Glutamatergic neuron (in vitro differentiated cells): ENCODE measurements around the gene PTDSS2. TPM values are rescaled to one million over a fixed set of nuclear protein-coding genes. Genes with fewer than 3 reads are reported as not detected.

Experiments used
- DNase-seq: peaks from one replicate; pipeline ENCODE4 v3.0.0; 2022
- H3K27ac Mint-ChIP-seq: one replicate; pipeline ENCODE4 v1.8.0; 2020; ENCODE audit warnings: mild to moderate bottlenecking, mixed read lengths, inconsistent platforms; ENCODE audit not compliant: unreplicated experiment
- H3K27me3 Mint-ChIP-seq: one replicate; pipeline ENCODE4 v1.8.0; 2020; ENCODE audit warnings: mild to moderate bottlenecking, moderate library complexity, mixed read lengths, inconsistent platforms; ENCODE audit not compliant: unreplicated experiment
- H3K36me3 Mint-ChIP-seq: one replicate; pipeline ENCODE4 v1.8.0; 2020; ENCODE audit warnings: mild to moderate bottlenecking, mixed read lengths, inconsistent platforms; ENCODE audit not compliant: unreplicated experiment
- H3K4me1 Mint-ChIP-seq: one replicate; pipeline ENCODE4 v1.8.0; 2020; ENCODE audit warnings: mild to moderate bottlenecking, low read depth, mixed read lengths, inconsistent platforms; ENCODE audit not compliant: unreplicated experiment
- H3K4me3 Mint-ChIP-seq: one replicate; pipeline ENCODE4 v1.8.0; 2020; ENCODE audit warnings: mild to moderate bottlenecking, mixed read lengths, inconsistent platforms; ENCODE audit not compliant: unreplicated experiment
- H3K9me3 Mint-ChIP-seq: one replicate; pipeline ENCODE4 v1.8.0; 2020; ENCODE audit warnings: mild to moderate bottlenecking, moderate library complexity, mixed read lengths, inconsistent platforms; ENCODE audit not compliant: unreplicated experiment
- total RNA-seq: library from RNA; stranded (reverse); fragmentation: NEBNext Ultra II Directional; extraction: Animal tissue kit (Norgen Biotek cat#: 25700); gene quantifications from one replicate; pipeline ENCODE4 v1.2.1, GENCODE V29; 2021; ENCODE audit not compliant: unreplicated experiment
- TF ChIP-seq, protein P1 (sequence below): fragments of 200-600 bp; sonication (generic); IDR thresholded peaks from one replicate; pipeline ENCODE4 v1.5.0; 2021; ENCODE audit not compliant: partially characterized antibody, unreplicated experiment

The PTDSS2 gene
- total RNA-seq, 1 donor from 2014 or later, result 123 TPM

DNA sequence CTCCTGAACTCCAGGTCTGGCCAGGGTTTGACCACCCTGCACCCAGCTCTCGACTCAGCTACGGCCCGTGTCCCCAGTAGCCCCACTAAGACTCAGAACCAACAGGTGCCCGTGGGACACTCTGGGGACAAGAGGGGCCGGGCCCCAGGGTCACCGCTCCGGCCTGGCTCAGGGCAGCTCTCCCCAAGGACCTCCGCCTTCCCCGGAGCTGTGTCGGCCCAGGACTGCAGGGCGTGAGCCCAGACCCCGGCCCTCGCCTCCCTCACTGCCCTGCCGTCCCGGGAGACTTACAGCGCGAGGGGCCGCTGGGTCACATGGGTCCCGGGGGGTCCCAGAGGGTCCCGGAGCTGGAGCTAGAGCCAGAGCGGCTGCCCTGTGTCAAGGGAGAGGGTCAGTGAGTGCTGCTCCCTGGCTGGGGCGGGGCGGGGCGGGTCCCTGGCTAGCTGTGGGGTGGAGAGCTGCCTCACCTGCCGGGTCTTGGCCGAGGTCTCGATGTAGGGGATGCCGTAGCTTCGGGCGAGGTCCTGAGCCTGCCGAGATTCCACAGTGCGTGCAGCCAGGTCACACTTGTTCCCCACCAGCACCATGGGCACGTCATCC is 83.0 kb downstream of the PTDSS2 start:
- DNase-seq, result no peak
- TF ChIP-seq, protein P1, sequence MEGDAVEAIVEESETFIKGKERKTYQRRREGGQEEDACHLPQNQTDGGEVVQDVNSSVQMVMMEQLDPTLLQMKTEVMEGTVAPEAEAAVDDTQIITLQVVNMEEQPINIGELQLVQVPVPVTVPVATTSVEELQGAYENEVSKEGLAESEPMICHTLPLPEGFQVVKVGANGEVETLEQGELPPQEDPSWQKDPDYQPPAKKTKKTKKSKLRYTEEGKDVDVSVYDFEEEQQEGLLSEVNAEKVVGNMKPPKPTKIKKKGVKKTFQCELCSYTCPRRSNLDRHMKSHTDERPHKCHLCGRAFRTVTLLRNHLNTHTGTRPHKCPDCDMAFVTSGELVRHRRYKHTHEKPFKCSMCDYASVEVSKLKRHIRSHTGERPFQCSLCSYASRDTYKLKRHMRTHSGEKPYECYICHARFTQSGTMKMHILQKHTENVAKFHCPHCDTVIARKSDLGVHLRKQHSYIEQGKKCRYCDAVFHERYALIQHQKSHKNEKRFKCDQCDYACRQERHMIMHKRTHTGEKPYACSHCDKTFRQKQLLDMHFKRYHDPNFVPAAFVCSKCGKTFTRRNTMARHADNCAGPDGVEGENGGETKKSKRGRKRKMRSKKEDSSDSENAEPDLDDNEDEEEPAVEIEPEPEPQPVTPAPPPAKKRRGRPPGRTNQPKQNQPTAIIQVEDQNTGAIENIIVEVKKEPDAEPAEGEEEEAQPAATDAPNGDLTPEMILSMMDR, result no peak
- Mint-ChIP-seq H3K27me3 (peaks cover 4% of the 10 kb centered on the region), H3K4me1 (peaks cover 2% of the 10 kb centered on the region), H3K36me3 (no peaks in the 10 kb centered on the region), H3K4me3 (no peak overlapping the region), H3K27ac (no peak overlapping the region), H3K9me3 (peaks cover 5% of the 10 kb centered on the region)

DNA sequence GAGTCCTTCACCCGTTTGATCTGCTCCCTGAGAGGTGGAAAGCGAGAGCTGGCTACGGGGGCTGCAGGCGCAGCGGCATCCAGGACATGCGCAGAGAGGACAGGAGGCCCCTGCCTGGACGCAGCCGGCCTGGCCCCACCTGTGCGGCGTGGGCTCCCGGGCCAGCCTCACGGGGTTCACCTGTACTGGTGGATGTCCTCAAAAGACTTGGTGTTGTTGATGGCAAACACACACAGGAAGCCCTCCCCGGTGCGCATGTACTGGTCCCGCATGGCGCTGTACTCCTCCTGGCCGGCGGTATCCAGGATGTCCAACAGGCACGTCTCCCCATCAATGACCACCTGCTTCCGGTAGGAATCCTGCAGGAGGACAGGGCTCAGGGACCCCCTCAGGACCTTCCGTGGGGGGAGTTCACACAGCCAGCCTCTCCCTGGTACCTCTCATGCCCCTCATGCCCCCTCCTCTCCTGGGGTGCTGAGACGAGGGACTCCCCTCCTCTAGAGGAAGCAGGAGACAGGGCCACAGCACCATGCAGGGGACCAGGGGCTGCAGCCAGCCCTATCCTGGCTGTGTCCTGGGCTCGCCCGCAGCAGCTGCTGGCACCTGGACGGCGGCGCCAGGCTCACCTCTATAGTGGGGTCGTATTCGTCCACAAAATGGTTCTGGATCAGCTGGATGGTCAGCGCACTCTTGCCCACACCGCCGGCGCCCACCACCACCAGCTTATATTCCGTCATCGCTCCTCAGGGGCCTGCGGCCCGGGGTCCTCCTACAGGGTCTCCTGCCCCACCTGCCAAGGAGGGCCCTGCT is 83.7 kb downstream of the PTDSS2 start:
- Mint-ChIP-seq H3K9me3 (peaks cover 5% of the 10 kb centered on the region), H3K4me1 (peaks cover 2% of the 10 kb centered on the region), H3K36me3 (no peaks in the 10 kb centered on the region), H3K27me3 (peaks cover 4% of the 10 kb centered on the region), H3K27ac (no peak overlapping the region), H3K4me3 (no peak overlapping the region)
- TF ChIP-seq, protein P1, result no peak
- DNase-seq, result no peak

DNA sequence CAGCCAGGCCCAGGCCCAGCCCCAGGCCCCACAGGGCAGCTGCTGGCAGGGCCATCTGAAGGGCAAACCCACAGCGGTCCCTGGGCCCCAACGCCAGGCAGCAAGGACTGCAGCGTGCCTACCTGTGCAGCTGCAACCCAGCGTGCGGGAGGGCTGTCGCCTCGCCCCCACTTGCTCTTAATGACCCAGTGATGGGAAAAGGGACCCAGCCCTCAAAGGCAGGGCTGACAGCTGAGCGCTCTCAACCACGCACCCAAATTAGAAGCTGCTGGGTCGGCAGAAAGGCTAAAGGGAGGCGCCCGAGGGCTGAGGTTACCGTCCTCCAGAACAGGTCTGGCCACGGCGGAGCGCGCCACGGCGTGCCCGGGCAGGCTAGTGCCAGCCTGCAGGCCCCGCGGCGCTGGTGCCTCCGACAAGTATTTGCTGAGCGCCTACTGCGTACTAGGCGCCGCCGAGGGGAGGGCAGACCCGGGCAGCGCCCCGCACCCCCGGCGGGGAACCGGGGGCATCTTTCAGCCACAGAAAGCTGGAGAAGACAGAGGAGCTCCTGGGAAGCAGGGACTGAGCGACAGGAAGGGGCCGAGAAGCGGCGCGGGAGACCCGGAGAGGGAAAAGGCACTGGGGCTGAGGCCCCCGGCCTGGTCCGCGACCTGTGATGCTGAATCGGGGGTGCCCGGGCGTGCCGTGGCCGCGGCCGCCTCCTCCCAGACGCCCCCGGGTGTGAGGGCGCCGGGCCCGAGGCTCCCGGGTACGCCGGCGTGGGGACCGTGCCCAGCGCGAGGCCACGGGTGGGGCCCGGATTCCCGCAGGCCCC is 84.5 kb downstream of the PTDSS2 start:
- no peak overlapping the region for H3K27ac Mint-ChIP-seq
- H3K27me3 Mint-ChIP-seq, result peaks cover 4% of the 10 kb centered on the region
- TF ChIP-seq, protein P1, result no peak
- no peak for DNase-seq
- H3K36me3 Mint-ChIP-seq, result no peaks in the 10 kb centered on the region
- no peaks in the 10 kb centered on the region for H3K4me1 Mint-ChIP-seq
- H3K9me3 Mint-ChIP-seq, result peaks cover 5% of the 10 kb centered on the region
- H3K4me3 Mint-ChIP-seq, result peak overlapping the region; percentile 64

DNA sequence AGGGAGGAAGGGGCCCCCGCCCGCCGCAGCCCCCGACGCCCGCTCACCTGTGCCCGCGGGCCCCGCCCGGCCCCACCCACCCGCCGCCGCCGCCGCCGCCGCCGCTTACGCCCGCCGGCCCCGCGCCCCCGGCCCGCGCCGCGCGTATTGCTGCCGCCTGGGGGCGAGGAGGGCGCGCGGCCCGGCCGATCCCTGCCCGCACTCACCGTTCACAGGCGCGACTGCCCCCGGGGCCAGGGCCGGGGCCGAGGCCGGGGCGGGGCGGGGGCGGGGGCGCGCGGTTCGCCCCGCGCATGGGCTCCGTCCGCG is 85.1 kb downstream of the PTDSS2 start:
- Mint-ChIP-seq H3K9me3 (peaks cover 5% of the 10 kb centered on the region), H3K36me3 (no peaks in the 10 kb centered on the region), H3K27ac (no peak overlapping the region), H3K4me1 (no peaks in the 10 kb centered on the region), H3K4me3 (no peak overlapping the region), H3K27me3 (peaks cover 4% of the 10 kb centered on the region)
- no peak for DNase-seq
- TF ChIP-seq, protein P1, result no peak
